NB4 (cell line): ENCODE data around the gene DCP1B.

ENCODE experiments used
- DNase-seq: peaks from one replicate; pipeline ENCODE4 v3.0.0; 2010; ENCODE audit warnings: low read depth
- H3K4me3 ChIP-seq: one replicate; pipeline ENCODE4 v1.5.1; 2011; ENCODE audit warnings: mild to moderate bottlenecking, low read depth, low read length, moderate library complexity
- MYC ChIP-seq: IDR thresholded peaks from 2 replicates; pipeline ENCODE4 v1.6.1; 2011; ENCODE audit warnings: low read depth, low read length
- POLR2A ChIP-seq: IDR thresholded peaks from 2 replicates; pipeline ENCODE4 v1.6.1; 2011; ENCODE audit warnings: mild to moderate bottlenecking; ENCODE audit not compliant: insufficient read length; ENCODE audit errors: extremely low read depth
- TF ChIP-seq, protein P1 (sequence below): IDR thresholded peaks from one replicate; pipeline ENCODE4 v1.5.1; 2012; ENCODE audit warnings: low read depth, low read length
- TF ChIP-seq, protein P2 (sequence below): IDR thresholded peaks from 2 replicates; pipeline ENCODE4 v1.6.1; 2011; ENCODE audit warnings: low read depth, low read length

Gene DCP1B

DNA sequence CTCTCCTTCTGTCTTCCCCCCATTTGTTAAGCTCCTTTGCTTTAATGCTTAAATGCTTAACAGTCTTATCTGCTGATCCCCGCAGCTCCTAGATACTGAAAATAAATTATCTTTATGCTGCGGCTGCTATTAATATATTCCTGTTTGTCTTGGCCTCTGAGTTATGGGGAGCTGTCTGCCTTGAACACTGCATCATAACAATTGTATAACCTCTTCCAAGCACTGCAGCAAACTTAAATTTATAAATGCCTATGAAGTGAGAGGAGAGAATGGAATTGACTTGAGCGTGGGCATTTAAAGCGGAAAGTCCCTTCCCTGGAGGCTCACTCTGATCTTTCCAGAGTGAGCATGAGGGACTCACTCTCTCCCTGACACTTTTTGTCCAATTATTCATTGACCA, 23.1 kb upstream of the DCP1B start:
- no peak for DNase-seq
- TF ChIP-seq POLR2A = no peak
- no peak for TF ChIP-seq MYC
- TF ChIP-seq, protein P1, sequence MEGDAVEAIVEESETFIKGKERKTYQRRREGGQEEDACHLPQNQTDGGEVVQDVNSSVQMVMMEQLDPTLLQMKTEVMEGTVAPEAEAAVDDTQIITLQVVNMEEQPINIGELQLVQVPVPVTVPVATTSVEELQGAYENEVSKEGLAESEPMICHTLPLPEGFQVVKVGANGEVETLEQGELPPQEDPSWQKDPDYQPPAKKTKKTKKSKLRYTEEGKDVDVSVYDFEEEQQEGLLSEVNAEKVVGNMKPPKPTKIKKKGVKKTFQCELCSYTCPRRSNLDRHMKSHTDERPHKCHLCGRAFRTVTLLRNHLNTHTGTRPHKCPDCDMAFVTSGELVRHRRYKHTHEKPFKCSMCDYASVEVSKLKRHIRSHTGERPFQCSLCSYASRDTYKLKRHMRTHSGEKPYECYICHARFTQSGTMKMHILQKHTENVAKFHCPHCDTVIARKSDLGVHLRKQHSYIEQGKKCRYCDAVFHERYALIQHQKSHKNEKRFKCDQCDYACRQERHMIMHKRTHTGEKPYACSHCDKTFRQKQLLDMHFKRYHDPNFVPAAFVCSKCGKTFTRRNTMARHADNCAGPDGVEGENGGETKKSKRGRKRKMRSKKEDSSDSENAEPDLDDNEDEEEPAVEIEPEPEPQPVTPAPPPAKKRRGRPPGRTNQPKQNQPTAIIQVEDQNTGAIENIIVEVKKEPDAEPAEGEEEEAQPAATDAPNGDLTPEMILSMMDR = no peak
- TF ChIP-seq, protein P2, sequence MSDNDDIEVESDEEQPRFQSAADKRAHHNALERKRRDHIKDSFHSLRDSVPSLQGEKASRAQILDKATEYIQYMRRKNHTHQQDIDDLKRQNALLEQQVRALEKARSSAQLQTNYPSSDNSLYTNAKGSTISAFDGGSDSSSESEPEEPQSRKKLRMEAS = no peak
- H3K4me3 ChIP-seq = no peak overlapping the region

DNA sequence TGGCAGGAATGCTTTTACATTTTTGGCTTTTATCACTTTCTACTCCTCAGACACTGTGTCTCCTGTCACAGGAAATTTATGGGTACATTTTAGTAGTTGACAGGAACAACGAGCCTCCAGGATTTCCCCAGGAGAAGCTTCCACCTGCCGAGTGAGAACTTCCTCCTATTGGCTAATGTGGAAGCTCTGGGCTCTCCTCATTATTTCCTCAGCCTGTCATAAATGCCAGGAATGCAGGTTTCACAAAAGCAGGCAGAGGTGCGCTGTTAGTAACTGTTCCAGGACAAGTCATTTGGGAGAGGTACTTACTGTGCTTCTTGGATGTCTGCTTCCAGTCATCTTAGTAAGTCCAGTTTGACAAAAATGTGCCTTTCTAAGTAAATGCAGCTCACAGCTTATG, 19.1 kb upstream of the DCP1B start:
- no peak for TF ChIP-seq POLR2A
- no peak for TF ChIP-seq MYC
- TF ChIP-seq, protein P1 = no peak
- TF ChIP-seq, protein P2 = no peak
- no peak for DNase-seq
- H3K4me3 ChIP-seq = no peak overlapping the region

DNA sequence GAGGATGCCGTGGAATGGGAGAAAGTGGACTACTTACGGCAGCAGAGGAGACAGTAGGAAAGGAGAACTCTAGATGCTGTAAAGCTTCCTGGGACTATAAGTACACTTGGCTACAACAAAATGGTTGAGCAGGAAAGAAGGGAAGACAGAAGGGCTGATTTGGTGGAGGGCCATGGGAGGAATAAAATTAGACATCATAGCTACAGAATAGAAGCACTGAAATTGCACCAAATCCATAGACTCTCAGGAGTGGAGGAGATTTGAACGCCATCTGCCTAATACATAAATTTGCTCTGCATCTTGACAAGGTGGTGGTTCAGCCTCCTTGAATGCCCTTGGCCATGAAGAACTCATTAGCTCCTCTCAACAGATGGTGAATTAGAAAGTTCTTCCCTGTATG, 16.3 kb upstream of the DCP1B start:
- no peak for DNase-seq
- H3K4me3 ChIP-seq = no peak overlapping the region
- TF ChIP-seq, protein P1 = no peak
- no peak for TF ChIP-seq MYC
- no peak for TF ChIP-seq POLR2A

DNA sequence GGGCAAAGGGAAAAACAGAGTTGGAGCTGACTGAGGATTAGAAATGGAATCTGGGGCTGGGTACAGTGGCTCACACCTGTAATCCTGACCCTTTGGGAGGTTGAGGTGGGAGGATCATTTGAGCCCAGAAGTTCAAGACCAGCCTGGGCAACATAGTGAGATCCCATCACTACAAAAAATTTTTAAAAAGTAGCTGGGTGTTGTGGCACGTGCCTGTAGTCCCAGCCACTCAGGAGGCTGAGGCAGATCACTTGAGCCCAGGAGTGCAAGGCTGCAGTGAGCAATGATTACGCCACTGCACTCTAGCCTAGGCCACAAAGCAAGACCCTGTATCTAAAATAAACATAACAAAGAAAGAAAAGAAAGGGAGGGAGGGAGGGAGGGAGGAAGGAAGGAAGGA, 14.9 kb upstream of the DCP1B start:
- no peak for DNase-seq
- TF ChIP-seq, protein P2 = no peak
- TF ChIP-seq, protein P1 = no peak
- TF ChIP-seq MYC = no peak
- no peak for TF ChIP-seq POLR2A
- no peak overlapping the region for H3K4me3 ChIP-seq

DNA sequence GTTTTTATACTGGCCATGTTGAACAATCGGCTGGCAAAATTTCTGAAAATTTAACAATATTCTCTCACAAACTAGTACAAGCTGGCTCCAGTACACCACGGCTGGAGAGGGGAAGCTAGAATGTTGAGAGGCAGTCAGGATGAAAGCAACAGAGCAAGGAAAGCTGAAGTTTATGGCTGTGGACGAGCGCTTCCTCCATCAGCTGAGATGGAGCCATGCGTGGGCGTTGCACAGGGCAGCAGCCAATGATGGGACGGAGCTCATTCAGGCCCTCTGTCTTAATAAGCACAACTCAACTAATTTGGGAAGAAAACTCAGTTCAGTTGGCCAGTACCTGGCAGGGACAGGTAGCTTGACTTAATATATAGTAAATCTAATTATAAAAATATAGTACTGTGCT, 14.1 kb upstream of the DCP1B start:
- TF ChIP-seq, protein P2 = no peak
- TF ChIP-seq, protein P1 = no peak
- TF ChIP-seq POLR2A = no peak
- TF ChIP-seq MYC = no peak
- no peak overlapping the region for H3K4me3 ChIP-seq
- DNase-seq = no peak

DNA sequence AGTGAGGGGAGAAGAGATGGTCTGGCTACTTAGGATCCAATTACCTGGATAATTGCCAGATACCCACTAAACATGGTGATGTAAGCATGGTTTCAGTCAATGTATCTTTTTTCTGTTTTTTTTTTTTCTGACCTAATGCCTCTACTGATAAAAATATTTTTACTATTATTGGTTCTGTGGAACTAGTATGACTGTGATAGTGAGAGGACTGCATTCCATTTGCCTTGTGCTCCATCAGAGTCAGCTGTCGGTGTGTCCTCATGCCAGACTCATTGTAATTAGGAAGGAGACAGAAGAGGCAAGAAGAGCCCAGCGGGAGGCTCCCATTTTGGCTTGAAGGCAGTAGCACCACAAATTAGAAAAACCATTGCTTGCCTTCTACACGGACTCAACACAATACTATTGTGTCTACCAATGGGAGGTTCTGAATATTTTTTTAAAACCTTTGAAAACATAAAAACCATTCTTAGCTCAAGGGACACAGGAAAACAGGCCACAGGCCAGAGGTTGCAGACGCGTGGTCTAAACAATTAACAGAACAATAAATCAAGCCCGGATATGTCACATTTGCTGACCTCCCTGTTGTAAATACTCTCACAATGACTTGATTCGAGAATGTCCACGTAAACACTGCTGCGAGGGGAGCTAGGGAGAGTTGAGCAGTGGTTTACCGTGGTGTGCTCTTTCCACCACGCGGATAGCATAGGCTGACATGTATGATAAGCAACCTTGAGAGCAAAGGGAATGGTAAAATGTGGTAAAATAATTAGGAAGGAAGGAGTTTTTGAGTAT, 13.5 kb upstream of the DCP1B start:
- no peak overlapping the region for H3K4me3 ChIP-seq
- DNase-seq = no peak
- TF ChIP-seq, protein P1 = no peak
- TF ChIP-seq, protein P2 = no peak
- no peak for TF ChIP-seq POLR2A
